SU-DHL-6 (cell line): ENCODE results near the gene ACBD7.

Source experiments
- H2AFZ ChIP-seq: fragments of 200-600 bp; sonication (generic); 2 replicates; pipeline ENCODE4 v1.6.1; 2014; ENCODE audit warnings: low read depth, mild to moderate bottlenecking, moderate library complexity, mixed read lengths, antibody characterized with exemption, low read length; ENCODE audit not compliant: severe bottlenecking
- H3F3A ChIP-seq: fragments of 200-600 bp; shearing (Covaris generic); 2 replicates; pipeline ENCODE4 v1.6.0; 2016; ENCODE audit warnings: antibody characterized with exemption, mild to moderate bottlenecking; ENCODE audit not compliant: insufficient read depth
- H3K27ac ChIP-seq: fragments of 200-600 bp; sonication (generic); 2 replicates; pipeline ENCODE4 v1.5.1; 2016; ENCODE audit warnings: low read depth, mild to moderate bottlenecking, low read length, moderate library complexity, mixed read lengths
- H3K27me3 ChIP-seq: fragments of 200-600 bp; sonication (generic), shearing (Covaris generic); 2 replicates; pipeline ENCODE4 v1.6.0; 2014; ENCODE audit warnings: mild to moderate bottlenecking, low read length
- H3K36me3 ChIP-seq: fragments of 200-600 bp; sonication (generic); 2 replicates; pipeline ENCODE4 v1.6.1; 2014; ENCODE audit warnings: mild to moderate bottlenecking, low read length, mixed read lengths
- H3K4me2 ChIP-seq: fragments of 300-600, 200-600 bp; shearing (Covaris generic), sonication (generic); 2 replicates; pipeline ENCODE4 v1.6.0; 2014; ENCODE audit warnings: low read length, low read depth, mild to moderate bottlenecking; ENCODE audit not compliant: poor library complexity, severe bottlenecking
- H3K4me3 ChIP-seq: fragments of 200-600 bp; sonication (generic); 2 replicates; pipeline ENCODE4 v1.5.1; 2014; ENCODE audit warnings: antibody characterized with exemption, low read length, mild to moderate bottlenecking, mixed read lengths; ENCODE audit not compliant: insufficient read depth, poor library complexity, severe bottlenecking
- H3K79me2 ChIP-seq: fragments of 200-600 bp; sonication (generic); 2 replicates; pipeline ENCODE4 v1.6.1; 2014; ENCODE audit warnings: mild to moderate bottlenecking, low read length, moderate library complexity; ENCODE audit not compliant: insufficient read depth
- H3K9ac ChIP-seq: fragments of 200-600 bp; sonication (generic); 2 replicates; pipeline ENCODE4 v1.7.0; 2014; ENCODE audit warnings: mild to moderate bottlenecking, low read length
- H3K9me2 ChIP-seq: fragments of 200-600 bp; sonication (generic); replicated peaks from 2 replicates; pipeline ENCODE4 v1.6.1; 2014; ENCODE audit warnings: low read length; ENCODE audit not compliant: insufficient read depth
- H3K9me3 ChIP-seq: fragments of 200-600 bp; sonication (generic); 2 replicates; pipeline ENCODE4 v1.6.1; 2014; ENCODE audit warnings: low read length, mixed read lengths; ENCODE audit not compliant: insufficient read depth
- H4K20me1 ChIP-seq: fragments of 200-600 bp; sonication (generic); 2 replicates; pipeline ENCODE4 v1.6.1; 2014; ENCODE audit warnings: low read depth, mild to moderate bottlenecking, antibody characterized with exemption, low read length, moderate library complexity, mixed read lengths
- CTCF ChIP-seq: fragments of 200-600 bp; sonication (generic); IDR thresholded peaks from one replicate; pipeline ENCODE4 v1.5.1; 2017; ENCODE audit warnings: antibody characterized with exemption, mild to moderate bottlenecking, low read length, moderate library complexity; ENCODE audit not compliant: insufficient read depth, poor library complexity, severe bottlenecking
- EZH2phosphoT487 ChIP-seq: fragments of 200-600 bp; sonication (generic), shearing (Covaris generic); conservative IDR thresholded peaks from 2 replicates; pipeline ENCODE4 v1.6.1; 2018; ENCODE audit warnings: mild to moderate bottlenecking, antibody characterized with exemption, low read length, moderate library complexity, mixed read lengths

Gene ACBD7

GRCh38 chr10:15060638-15061037 lies 27.9 kb downstream of the ACBD7 start:
- Histone ChIP-seq H3K27ac (no peak overlapping the region), H3K4me3 (no peak overlapping the region), H3F3A (no peaks in the 10 kb centered on the region), H3K27me3 (no peaks in the 10 kb centered on the region), H3K79me2 (no peaks in the 10 kb centered on the region), H3K9me3 (peaks cover 7% of the 10 kb centered on the region; the same call in 1 of the 2 replicates), H4K20me1 (no peaks in the 10 kb centered on the region), H2AFZ (no peak overlapping the region), H3K9ac (no peak overlapping the region), H3K36me3 (no peaks in the 10 kb centered on the region), H3K4me2 (no peak overlapping the region), H3K9me2 (no peaks in the 10 kb centered on the region)
- TF ChIP-seq EZH2phosphoT487, result no peak
- TF ChIP-seq CTCF, result no peak

GRCh38 chr10:15059914-15060313 lies 28.7 kb downstream of the ACBD7 start:
- Histone ChIP-seq H3K27me3 (no peaks in the 10 kb centered on the region), H3K9ac (no peak overlapping the region), H3K4me3 (no peak overlapping the region), H3K4me2 (no peak overlapping the region), H2AFZ (no peak overlapping the region), H3K9me2 (no peaks in the 10 kb centered on the region), H3F3A (no peaks in the 10 kb centered on the region), H4K20me1 (no peaks in the 10 kb centered on the region), H3K36me3 (no peaks in the 10 kb centered on the region), H3K79me2 (no peaks in the 10 kb centered on the region), H3K27ac (no peak overlapping the region), H3K9me3 (no peaks in the 10 kb centered on the region)
- no peak for TF ChIP-seq EZH2phosphoT487
- no peak for TF ChIP-seq CTCF

GRCh38 chr10:15058689-15059088 lies 29.9 kb downstream of the ACBD7 start:
- Histone ChIP-seq H3K4me3 (no peak overlapping the region), H3K27me3 (no peaks in the 10 kb centered on the region), H3F3A (no peaks in the 10 kb centered on the region), H3K79me2 (no peaks in the 10 kb centered on the region), H3K36me3 (no peaks in the 10 kb centered on the region), H4K20me1 (no peaks in the 10 kb centered on the region), H3K4me2 (no peak overlapping the region), H3K9me2 (no peaks in the 10 kb centered on the region), H3K9me3 (no peaks in the 10 kb centered on the region), H2AFZ (no peak overlapping the region), H3K27ac (no peak overlapping the region), H3K9ac (no peak overlapping the region)
- TF ChIP-seq EZH2phosphoT487 (no peak), CTCF (no peak)
